ENCODE measurements around the gene KIF3C. TPM values are rescaled to one million over a fixed set of nuclear protein-coding genes. Genes with fewer than 3 reads are reported as not detected.

KIF3C gene
- polyA plus RNA-seq, 2 of the 4 experiments (the other 2 are of a cell fraction): 17.1 to 77.4 TPM

GRCh38 chr2:25994509-25994908 lies 12.2 kb upstream of the KIF3C start (continued):
- TF ChIP-seq MYC (IDR thresholded peaks at IDR 0.05; ENCODE audit: borderline replicate concordance, low read length) (no peak), EHMT2 (IDR thresholded peaks at IDR 0.05; ENCODE audit: low read depth) (no peak), POLR2AphosphoS2 (conservative IDR thresholded peaks at IDR 0.05; ENCODE audit: low read length) (no peak), HMGXB4 (CRISPR knock-in tag; IDR thresholded peaks at IDR 0.05; ENCODE audit: borderline replicate concordance) (no peak), KDM5A (IDR thresholded peaks at IDR 0.05) (no peak), RAD21 (conservative IDR thresholded peaks at IDR 0.05 in 1 of 2, IDR thresholded peaks at IDR 0.05 in 1 of 2) (no peak)

GRCh38 chr2:25993049-25993448 lies 10.8 kb upstream of the KIF3C start:
- 94% methylated on average over 5 of the region's 5 CpGs for WGBS (ENCODE audit: missing lambda C conversion rate)
- peaks cover 34% of the 10 kb centered on the region for H3K4me1 ChIP-seq
- no peak overlapping the region for H3K4me3 ChIP-seq
- ChIA-PET POLR2A (interaction anchor here (0.7 kb wide), 1 partner anchor 52 kb away, joined by 3 read pairs; no protein-coding TSS in a partner anchor), CTCF (interaction anchor here (0.6 to 18.4 kb wide), 13 partner anchors 13 to 172 kb away, joined by 3 to 240 read pairs (median 5); partner anchors contain the start of gene RAB10)
- no peaks in the 10 kb centered on the region for H3K9me3 ChIP-seq
- ATAC-seq (no peak), DNase-seq (ENCODE audit: low read depth in 1 of 2, low spot score in 1 of 2) (no peak), FAIRE-seq (no peak)
- peak overlapping the region; percentile 80 to 93 for H3K27ac ChIP-seq
- TF ChIP-seq FOSB (CRISPR knock-in tag; IDR thresholded peaks at IDR 0.05) (no peak), FOSL2 (IDR thresholded peaks at IDR 0.05) (no peak), FOSL2 (CRISPR knock-in tag; IDR thresholded peaks at IDR 0.05) (no peak), TP53 (CRISPR knock-in tag; IDR thresholded peaks at IDR 0.05) (no peak), MAX (IDR thresholded peaks at IDR 0.05) (no peak), CHD2 (IDR thresholded peaks at IDR 0.05; ENCODE audit: low read length, partially characterized antibody) (no peak), SREBF2 (IDR thresholded peaks at IDR 0.05) (no peak), RAD21 (conservative IDR thresholded peaks at IDR 0.05 in 1 of 2, IDR thresholded peaks at IDR 0.05 in 1 of 2) (no peak), RARB (CRISPR knock-in tag; IDR thresholded peaks at IDR 0.05) (no peak), RFX5 (IDR thresholded peaks at IDR 0.05) (no peak), HEYL (CRISPR knock-in tag; IDR thresholded peaks at IDR 0.05) (no peak)
- H3K4me2 ChIP-seq: no peak overlapping the region

- peak overlapping the region; percentile 65; the same call in 2 of the 3 replicates for H3K4me2 ChIP-seq
- no peaks in the 10 kb centered on the region for H3K9me3 ChIP-seq
- ATAC-seq (no peak), DNase-seq (ENCODE audit: low read depth in 1 of 2, low spot score in 1 of 2) (no peak), FAIRE-seq (no peak)
- no peak overlapping the region for H3K4me3 ChIP-seq
- H3K27ac ChIP-seq: peak overlapping the region; percentile 80 to 93
- ChIA-PET POLR2A (interaction anchor here (0.7 to 1.5 kb wide), 2 partner anchors 41 to 52 kb away, joined by 3 to 16 read pairs; partner anchors contain the start of gene RAB10), CTCF (interaction anchor here (0.9 to 18.4 kb wide), 17 partner anchors 10 to 196 kb away, joined by 3 to 240 read pairs (median 8); partner anchors contain the start of gene RAB10)
- peaks cover 31% of the 10 kb centered on the region for H3K4me1 ChIP-seq
- no peak for TF ChIP-seq MAX (IDR thresholded peaks at IDR 0.05)
- TF ChIP-seq CTCF (IDR thresholded peaks at IDR 0.05): no peak
- 89% methylated on average over 8 of the region's 8 CpGs for WGBS (ENCODE audit: missing lambda C conversion rate)
These were observed 10.3 kb upstream of the KIF3C start for GRCh38 chr2:25992556-25992955.

Data from A549 (cell line).